Endothelial cell of umbilical vein (primary cell): ENCODE results near the gene SSH2. TPM values are rescaled to one million over a fixed set of nuclear protein-coding genes. Genes with fewer than 3 reads are reported as not detected.
"Not testable (repeated sequence)": the region's sequence is repeated elsewhere in the genome, so short reads cannot be mapped to it uniquely, and the experiment has no call there.

Experiments used
- BruUV-seq: library from RNA; stranded (reverse); fragments of 400-500 nt; replicated peaks from 2 replicates; lab custom pipeline; 2021; lab: Mats Ljungman, UMichigan
- CTCF ChIA-PET: fragments of 300-600, 350-600 bp; sonication (Branson Sonifier 250); formaldehyde crosslinking; loops from one replicate; lab custom pipeline; 2021; ENCODE audit warnings: antibody characterized with exemption, inconsistent platforms; lab: Charles Lee
- POLR2A ChIA-PET: fragments of 300-600, 350-600 bp; sonication (Branson Sonifier 250); formaldehyde crosslinking; loops from one replicate; lab custom pipeline; 2021; ENCODE audit warnings: antibody characterized with exemption, inconsistent platforms; lab: Charles Lee
- DNase-seq: peaks from one replicate; pipeline ENCODE4 v3.0.0-alpha.2; 2011; ENCODE audit warnings: low read depth, low spot score
- FAIRE-seq: peaks from 2 replicates; lab custom pipeline; 2011; peaks lifted over from hg19 to GRCh38; lab: Jason Lieb, UNC
- H2AFZ ChIP-seq: 2 replicates; pipeline ENCODE4 v1.6.0; 2012; ENCODE audit warnings: low read depth, low read length, control low read depth, inconsistent platforms
- H3K27ac ChIP-seq: 2 replicates; pipeline ENCODE4 v1.5.1; 2011; ENCODE audit warnings: low read depth, mild to moderate bottlenecking, control low read depth, low read length, moderate library complexity; ENCODE audit not compliant: insufficient read depth
- H3K27me3 ChIP-seq, 2 experiments: 2 replicates each; pipeline versions ENCODE4 v1.6.0 to v1.6.1; 2011; ENCODE audit warnings: low read length in 2 of 2, mixed read lengths in 1 of 2; ENCODE audit not compliant: control insufficient read depth in 2 of 2, insufficient read depth in 2 of 2
- H3K36me3 ChIP-seq, 2 experiments: 2 replicates in 1 of 2; 3 replicates in 1 of 2; pipeline ENCODE4 v1.5.1; 2011; ENCODE audit warnings: low read length in 2 of 2, mild to moderate bottlenecking in 1 of 2, moderate library complexity in 1 of 2; ENCODE audit not compliant: control insufficient read depth in 2 of 2, insufficient read depth in 2 of 2; ENCODE audit errors: extremely low read depth in 1 of 2
- H3K4me1 ChIP-seq: 3 replicates; pipeline ENCODE4 v1.5.1; 2011; ENCODE audit warnings: mild to moderate bottlenecking, low read length; ENCODE audit not compliant: control insufficient read depth, insufficient read depth; ENCODE audit errors: extremely low read depth
- H3K4me2 ChIP-seq: 2 replicates; pipeline ENCODE4 v1.6.1; 2011; ENCODE audit warnings: low read length, control low read depth, mixed read lengths; ENCODE audit not compliant: insufficient read depth
- H3K4me3 ChIP-seq, 3 experiments: fragments of 200-600 bp in 1 of 3; sonication (generic), shearing (Covaris generic) in 1 of 3; replicated peaks in 1 of 3; 2 replicates each; pipeline ENCODE4 v1.5.1; 2011 to 2016; ENCODE audit warnings: control low read depth in 3 of 3, low read length in 3 of 3, mild to moderate bottlenecking in 2 of 3, inconsistent platforms in 1 of 3, low read depth in 1 of 3, moderate library complexity in 1 of 3; ENCODE audit not compliant: insufficient read depth in 1 of 3
- H3K79me2 ChIP-seq: 2 replicates; pipeline ENCODE4 v1.6.0; 2012; ENCODE audit warnings: low read length, inconsistent platforms; ENCODE audit not compliant: control insufficient read depth, insufficient read depth
- H3K9ac ChIP-seq: replicated peaks from 2 replicates; pipeline ENCODE3; 2011; ENCODE audit warnings: low read length, control low read depth; ENCODE audit not compliant: insufficient read depth; ENCODE audit errors: extremely low read depth
- H3K9me1 ChIP-seq: replicated peaks from 3 replicates; pipeline ENCODE4 v1.6.0; 2011; ENCODE audit warnings: mild to moderate bottlenecking, low read length; ENCODE audit not compliant: control insufficient read depth, insufficient read depth; ENCODE audit errors: extremely low read depth
- H3K9me3 ChIP-seq: replicated peaks from 2 replicates; pipeline ENCODE4 v1.5.1; 2012; ENCODE audit warnings: low read length, inconsistent platforms; ENCODE audit not compliant: control insufficient read depth, insufficient read depth
- H4K20me1 ChIP-seq: replicated peaks from 2 replicates; pipeline ENCODE3; 2011; ENCODE audit warnings: mild to moderate bottlenecking, low read length; ENCODE audit not compliant: control insufficient read depth, insufficient read depth; ENCODE audit errors: extremely low read depth
- CTCF ChIP-seq, 2 donors: IDR thresholded peaks; 1 replicate in 1 of 2; 2 replicates in 1 of 2; pipeline ENCODE4 v1.5.1; 2011; ENCODE audit warnings: low read length in 2 of 2, mild to moderate bottlenecking in 2 of 2, moderate library complexity in 2 of 2, control low read depth in 1 of 2, inconsistent platforms in 1 of 2, low read depth in 1 of 2; ENCODE audit not compliant: insufficient read depth in 1 of 2; ENCODE audit errors: extremely low read depth in 1 of 2
- EZH2 ChIP-seq: IDR thresholded peaks from 2 replicates; pipeline ENCODE4 v1.6.1; 2012; ENCODE audit warnings: borderline replicate concordance, low read depth, mild to moderate bottlenecking, moderate library complexity, low read length, inconsistent platforms; ENCODE audit not compliant: severe bottlenecking
- FOS ChIP-seq: IDR thresholded peaks from 2 replicates; pipeline ENCODE4 v1.6.1; 2011; ENCODE audit warnings: mild to moderate bottlenecking, low read length, moderate library complexity, borderline replicate concordance; ENCODE audit not compliant: insufficient read depth
- GATA2 ChIP-seq: IDR thresholded peaks from 2 replicates; pipeline ENCODE4 v1.7.0; 2011; ENCODE audit warnings: low read depth, mild to moderate bottlenecking, moderate library complexity, mixed read lengths, low read length; ENCODE audit not compliant: insufficient read length, insufficient read depth
- JUN ChIP-seq: IDR thresholded peaks from 2 replicates; pipeline ENCODE4 v1.6.1; 2011; ENCODE audit warnings: borderline replicate concordance, low read depth; ENCODE audit not compliant: insufficient read length, insufficient read depth
- MAX ChIP-seq: IDR thresholded peaks from 2 replicates; pipeline ENCODE4 v1.6.1; 2011; ENCODE audit not compliant: insufficient read depth, insufficient read length
- MYC ChIP-seq: IDR thresholded peaks from one replicate; pipeline ENCODE4 v1.6.1; 2011; ENCODE audit warnings: mild to moderate bottlenecking, low read depth, low read length
- POLR2A ChIP-seq: IDR thresholded peaks from 2 replicates; pipeline ENCODE4 v1.6.1; 2012; ENCODE audit warnings: low read depth, mild to moderate bottlenecking, control low read depth, low read length
- POLR2AphosphoS5 ChIP-seq: IDR thresholded peaks from 2 replicates; pipeline ENCODE4 v1.6.1; 2012; ENCODE audit warnings: low read depth, mild to moderate bottlenecking, control low read depth, low read length, moderate library complexity; ENCODE audit not compliant: insufficient read depth
- dilution Hi-C: fragments of 300-500 bp; cut with MboI; formaldehyde crosslinking; loops from one replicate; pipeline ENCODE4 v1.15.0; 2019; ENCODE audit warnings: low sequenced_read_pairs; ENCODE audit not compliant: extremely low pct_ligation_motif_present
- intact Hi-C: fragments of 100-400 bp; cut with micrococcal nuclease; formaldehyde crosslinking; loops from one replicate; pipeline ENCODE4 v1.10.0; 2022
- polyA plus RNA-seq, 4 experiments: library from polyadenylated mRNA; depleted of rRNA in 3 of 4; stranded (reverse) in 3 of 4; unstranded in 1 of 4; fragments of >200 nt; gene quantifications; 2 replicates each; pipeline versions ENCODE4 v1.2.1 to v1.2.3, GENCODE V29; 2011 to 2012; ENCODE audit warnings: missing spikeins in 1 of 4
- total RNA-seq: library from RNA; stranded (reverse); gene quantifications from 2 replicates; pipeline ENCODE4 v1.2.3, GENCODE V29; 2021

SSH2 gene
- total and polyA plus RNA-seq, 2 donors (not counting 3 experiments of a cell fraction or from before 2014, with no cell fraction given) = 24.6 to 60.9 TPM

- TF ChIP-seq FOS (no peak), MAX (no peak), MYC (no peak), EZH2 (no peak), JUN (no peak), POLR2A (no peak), CTCF (IDR thresholded peaks at IDR 0.05; ENCODE audit: extremely low read depth in 1 of 2, insufficient read depth in 1 of 2, low read depth in 1 of 2, low read length in 2 of 2) (no peak), POLR2AphosphoS5 (no peak), GATA2 (no peak)
- Histone ChIP-seq H4K20me1 (peaks cover 8% of the 10 kb centered on the region), H3K9me1 (no peaks in the 10 kb centered on the region), H3K9me3 (no peaks in the 10 kb centered on the region), H3K4me1 (no peaks in the 10 kb centered on the region), H3K9ac (no peak overlapping the region), H2AFZ (no peak overlapping the region), H3K27ac (no peak overlapping the region), H3K4me3 (no peak overlapping the region), H3K36me3 (no peaks in the 10 kb centered on the region), H3K79me2 (peaks cover 2% of the 10 kb centered on the region), H3K4me2 (no peak overlapping the region), H3K27me3 (no peaks in the 10 kb centered on the region)
- ChIA-PET POLR2A (no interaction called here), CTCF (interaction anchor here (0.9 kb wide), 1 partner anchor 229 kb away, joined by 3 read pairs; no protein-coding TSS in a partner anchor)
- dilution Hi-C loops = no loop called here
- no peak for FAIRE-seq
- intact Hi-C loops = no loop called here
- DNase-seq = no peak
- no TSS peak for BruUV-seq
Measured at GRCh38 chr17:29864615-29865014, 65.4 kb downstream of the SSH2 start.

- H3K27me3 ChIP-seq, dilution Hi-C loops, H3K4me2 ChIP-seq, H3K27ac ChIP-seq, H3K9ac ChIP-seq, H3K4me1 ChIP-seq, DNase-seq, H4K20me1 ChIP-seq, H2AFZ ChIP-seq, FAIRE-seq, H3K9me3 ChIP-seq, H3K9me1 ChIP-seq, POLR2A ChIA-PET, H3K36me3 ChIP-seq, H3K4me3 ChIP-seq, H3K79me2 ChIP-seq, intact Hi-C loops, BruUV-seq: not testable (repeated sequence)
- CTCF ChIA-PET = interaction anchor here (1.6 kb wide), 1 partner anchor 8 kb away, joined by 3 read pairs; no protein-coding TSS in a partner anchor
Measured at GRCh38 chr17:29864123-29864522, 65.9 kb downstream of the SSH2 start.
